Measurements from ENCODE around the gene TIMM23. TPM values are rescaled to one million over a fixed set of nuclear protein-coding genes. Genes with fewer than 3 reads are reported as not detected.

TIMM23 gene
- total RNA-seq, 1 donor from 2014 or later, result 93.2 TPM

GRCh38 chr10:46022978-46023702 is 50.9 kb downstream of the TIMM23 start:
- H3K27ac ChIP-seq (ENCODE audit: low read depth, low read length), result peak overlapping the region; percentile 93
- FAIRE-seq, result no peak

GRCh38 chr10:46024948-46025347 is 52.7 kb downstream of the TIMM23 start:
- no peak for DNase-seq (ENCODE audit: low read depth)
- H3K9ac ChIP-seq (ENCODE audit: low read length), result peak overlapping the region; percentile 4

More at GRCh38 chr10:46022978-46023702, 50.9 kb downstream of the TIMM23 start:
- Histone ChIP-seq H3K4me3 (ENCODE audit: insufficient read depth, low read depth, low read length) (peak overlapping the region; percentile 66), H3K4me1 (ENCODE audit: insufficient read depth, low read length) (peaks cover 54% of the 10 kb centered on the region), H3K9me3 (ENCODE audit: insufficient read depth, low read depth, low read length) (no peaks in the 10 kb centered on the region), H4K20me1 (ENCODE audit: insufficient read depth, low read length) (peaks cover 92% of the 10 kb centered on the region), H3K4me2 (ENCODE audit: low read length) (peak overlapping the region; percentile 92), H3K9ac (ENCODE audit: low read length) (peak overlapping the region; percentile 87), H3K27me3 (ENCODE audit: insufficient read depth, low read length) (no peaks in the 10 kb centered on the region), H3K79me2 (ENCODE audit: insufficient read depth, low read length) (peaks cover 98% of the 10 kb centered on the region), H3K36me3 (ENCODE audit: insufficient read depth, low read length) (no peaks in the 10 kb centered on the region), H2AFZ (ENCODE audit: low read depth, low read length) (peak overlapping the region; percentile 82)
- peaks cover 5% of the 10 kb centered on the region for H3K36me3 Mint-ChIP-seq (ENCODE audit: low read depth, unreplicated experiment)
- DNase-seq (ENCODE audit: low read depth), result peak; percentile 90
- peaks cover 72% of the 10 kb centered on the region for H3K4me1 Mint-ChIP-seq (ENCODE audit: low read depth, unreplicated experiment)
- no peaks in the 10 kb centered on the region for H3K9me3 Mint-ChIP-seq (ENCODE audit: unreplicated experiment)
- no peaks in the 10 kb centered on the region for H3K27me3 Mint-ChIP-seq (ENCODE audit: low read depth, unreplicated experiment)
- H3K4me3 Mint-ChIP-seq (ENCODE audit: unreplicated experiment), result peak overlapping the region; percentile 85
- H3K27ac Mint-ChIP-seq (ENCODE audit: unreplicated experiment), result peak overlapping the region; percentile 95
- no peak for TF ChIP-seq EZH2 (IDR thresholded peaks at IDR 0.05; ENCODE audit: insufficient read depth, low read length)
- TF ChIP-seq, protein P1, sequence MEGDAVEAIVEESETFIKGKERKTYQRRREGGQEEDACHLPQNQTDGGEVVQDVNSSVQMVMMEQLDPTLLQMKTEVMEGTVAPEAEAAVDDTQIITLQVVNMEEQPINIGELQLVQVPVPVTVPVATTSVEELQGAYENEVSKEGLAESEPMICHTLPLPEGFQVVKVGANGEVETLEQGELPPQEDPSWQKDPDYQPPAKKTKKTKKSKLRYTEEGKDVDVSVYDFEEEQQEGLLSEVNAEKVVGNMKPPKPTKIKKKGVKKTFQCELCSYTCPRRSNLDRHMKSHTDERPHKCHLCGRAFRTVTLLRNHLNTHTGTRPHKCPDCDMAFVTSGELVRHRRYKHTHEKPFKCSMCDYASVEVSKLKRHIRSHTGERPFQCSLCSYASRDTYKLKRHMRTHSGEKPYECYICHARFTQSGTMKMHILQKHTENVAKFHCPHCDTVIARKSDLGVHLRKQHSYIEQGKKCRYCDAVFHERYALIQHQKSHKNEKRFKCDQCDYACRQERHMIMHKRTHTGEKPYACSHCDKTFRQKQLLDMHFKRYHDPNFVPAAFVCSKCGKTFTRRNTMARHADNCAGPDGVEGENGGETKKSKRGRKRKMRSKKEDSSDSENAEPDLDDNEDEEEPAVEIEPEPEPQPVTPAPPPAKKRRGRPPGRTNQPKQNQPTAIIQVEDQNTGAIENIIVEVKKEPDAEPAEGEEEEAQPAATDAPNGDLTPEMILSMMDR (IDR thresholded peaks at IDR 0.05; ENCODE audit: insufficient read depth, low read depth, low read length), result no peak

More at GRCh38 chr10:46024948-46025347, 52.7 kb downstream of the TIMM23 start:
- H3K4me3 ChIP-seq (ENCODE audit: insufficient read depth, low read depth, low read length), result no peak overlapping the region
- H3K79me2 ChIP-seq (ENCODE audit: insufficient read depth, low read length), result peaks cover 98% of the 10 kb centered on the region
- Mint-ChIP-seq H3K4me1 (ENCODE audit: low read depth, unreplicated experiment) (peaks cover 66% of the 10 kb centered on the region), H3K4me3 (ENCODE audit: unreplicated experiment) (no peak overlapping the region), H3K27ac (ENCODE audit: unreplicated experiment) (peak overlapping the region; percentile 13), H3K9me3 (ENCODE audit: unreplicated experiment) (no peaks in the 10 kb centered on the region), H3K36me3 (ENCODE audit: low read depth, unreplicated experiment) (peaks cover 2% of the 10 kb centered on the region), H3K27me3 (ENCODE audit: low read depth, unreplicated experiment) (no peaks in the 10 kb centered on the region)
- no peaks in the 10 kb centered on the region for H3K27me3 ChIP-seq (ENCODE audit: insufficient read depth, low read length)
- peaks cover 50% of the 10 kb centered on the region for H3K4me1 ChIP-seq (ENCODE audit: insufficient read depth, low read length)
- H3K9me3 ChIP-seq (ENCODE audit: insufficient read depth, low read depth, low read length), result no peaks in the 10 kb centered on the region
- no peak overlapping the region for H2AFZ ChIP-seq (ENCODE audit: low read depth, low read length)
- H4K20me1 ChIP-seq (ENCODE audit: insufficient read depth, low read length), result peaks cover 90% of the 10 kb centered on the region
- no peak overlapping the region for H3K4me2 ChIP-seq (ENCODE audit: low read length)
- no peak for TF ChIP-seq EZH2 (IDR thresholded peaks at IDR 0.05; ENCODE audit: insufficient read depth, low read length)
- TF ChIP-seq, protein P1 (IDR thresholded peaks at IDR 0.05; ENCODE audit: insufficient read depth, low read depth, low read length), result no peak
- no peak overlapping the region for H3K27ac ChIP-seq (ENCODE audit: low read depth, low read length)
- H3K36me3 ChIP-seq (ENCODE audit: insufficient read depth, low read length), result no peaks in the 10 kb centered on the region
- FAIRE-seq, result no peak

All from astrocyte (in vitro differentiated cells and primary cell).